ENCODE results near the gene TLE4.

GRCh38 chr9:79744521-79744920 lies 172.8 kb downstream of the TLE4 start:
- TF ChIP-seq CTCF (conservative IDR thresholded peaks at IDR 0.05; ENCODE audit: low read length) = no peak
- TF ChIP-seq EZH2phosphoT487 (IDR thresholded peaks at IDR 0.05; ENCODE audit: borderline replicate concordance) = no peak

Measured in Loucy (cell line).